PFSK-1 (cell line): ENCODE results near the gene NYAP1.

ENCODE experiments used
- FOXP2 ChIP-seq: optimal IDR thresholded peaks from 2 replicates; pipeline ENCODE3; 2011; ENCODE audit warnings: borderline replicate concordance, control low read depth, inconsistent platforms; ENCODE audit not compliant: insufficient read depth; ENCODE audit errors: extremely low read length, extremely low read depth
- POLR2AphosphoS5 ChIP-seq: IDR thresholded peaks from 2 replicates; pipeline ENCODE4 v1.6.1; 2012; ENCODE audit warnings: low read depth, mild to moderate bottlenecking, control low read depth, low read length, moderate library complexity
- SIN3A ChIP-seq: IDR thresholded peaks from 2 replicates; pipeline ENCODE4 v1.6.1; 2012; ENCODE audit warnings: mild to moderate bottlenecking, low read length, moderate library complexity, borderline replicate concordance; ENCODE audit not compliant: insufficient read depth
- TAF1 ChIP-seq: IDR thresholded peaks from 2 replicates; pipeline ENCODE4 v1.6.1; 2012; ENCODE audit warnings: low read length, control low read depth, borderline replicate concordance; ENCODE audit not compliant: insufficient read depth
- TF ChIP-seq, protein P1 (sequence below), 2 experiments: IDR thresholded peaks; 2 replicates each; pipeline versions ENCODE4 v1.6.1 to v1.8.0; 2011 to 2012; ENCODE audit warnings: low read depth in 2 of 2, low read length in 2 of 2, control low read depth in 1 of 2, inconsistent platforms in 1 of 2, mild to moderate bottlenecking in 1 of 2, moderate library complexity in 1 of 2; ENCODE audit not compliant: insufficient read depth in 1 of 2

Gene NYAP1

DNA sequence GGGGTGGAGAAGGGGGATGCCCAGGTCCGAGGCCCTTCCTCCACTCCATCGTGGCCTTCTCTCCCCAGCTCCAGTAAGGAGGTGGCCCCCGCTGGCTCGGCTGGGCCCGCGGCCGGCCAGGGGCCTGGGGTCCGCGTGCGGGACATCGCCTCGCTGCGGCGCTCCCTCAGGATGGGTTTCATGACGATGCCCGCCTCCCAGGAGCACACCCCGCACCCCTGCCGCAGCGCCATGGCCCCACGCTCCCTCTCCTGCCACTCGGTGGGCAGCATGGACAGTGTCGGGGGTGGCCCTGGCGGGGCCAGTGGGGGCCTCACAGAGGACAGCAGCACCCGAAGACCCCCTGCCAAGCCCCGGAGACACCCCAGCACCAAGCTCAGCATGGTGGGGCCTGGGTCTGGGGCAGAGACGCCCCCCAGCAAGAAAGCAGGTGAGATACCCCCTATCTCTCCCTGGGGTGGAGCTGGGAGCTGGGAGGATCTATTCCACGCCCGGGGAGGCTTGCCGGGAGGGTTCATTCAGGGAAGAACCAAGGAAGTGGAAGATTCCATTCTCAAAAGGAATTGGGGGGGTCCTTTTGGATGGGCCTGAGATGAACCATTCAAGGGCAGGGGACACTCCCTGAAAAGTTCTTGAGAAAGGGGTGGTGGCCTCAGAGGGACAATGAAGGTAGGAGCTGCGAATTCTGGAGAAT is 3.2 kb downstream of the NYAP1 start:
- TF ChIP-seq, protein P1, sequence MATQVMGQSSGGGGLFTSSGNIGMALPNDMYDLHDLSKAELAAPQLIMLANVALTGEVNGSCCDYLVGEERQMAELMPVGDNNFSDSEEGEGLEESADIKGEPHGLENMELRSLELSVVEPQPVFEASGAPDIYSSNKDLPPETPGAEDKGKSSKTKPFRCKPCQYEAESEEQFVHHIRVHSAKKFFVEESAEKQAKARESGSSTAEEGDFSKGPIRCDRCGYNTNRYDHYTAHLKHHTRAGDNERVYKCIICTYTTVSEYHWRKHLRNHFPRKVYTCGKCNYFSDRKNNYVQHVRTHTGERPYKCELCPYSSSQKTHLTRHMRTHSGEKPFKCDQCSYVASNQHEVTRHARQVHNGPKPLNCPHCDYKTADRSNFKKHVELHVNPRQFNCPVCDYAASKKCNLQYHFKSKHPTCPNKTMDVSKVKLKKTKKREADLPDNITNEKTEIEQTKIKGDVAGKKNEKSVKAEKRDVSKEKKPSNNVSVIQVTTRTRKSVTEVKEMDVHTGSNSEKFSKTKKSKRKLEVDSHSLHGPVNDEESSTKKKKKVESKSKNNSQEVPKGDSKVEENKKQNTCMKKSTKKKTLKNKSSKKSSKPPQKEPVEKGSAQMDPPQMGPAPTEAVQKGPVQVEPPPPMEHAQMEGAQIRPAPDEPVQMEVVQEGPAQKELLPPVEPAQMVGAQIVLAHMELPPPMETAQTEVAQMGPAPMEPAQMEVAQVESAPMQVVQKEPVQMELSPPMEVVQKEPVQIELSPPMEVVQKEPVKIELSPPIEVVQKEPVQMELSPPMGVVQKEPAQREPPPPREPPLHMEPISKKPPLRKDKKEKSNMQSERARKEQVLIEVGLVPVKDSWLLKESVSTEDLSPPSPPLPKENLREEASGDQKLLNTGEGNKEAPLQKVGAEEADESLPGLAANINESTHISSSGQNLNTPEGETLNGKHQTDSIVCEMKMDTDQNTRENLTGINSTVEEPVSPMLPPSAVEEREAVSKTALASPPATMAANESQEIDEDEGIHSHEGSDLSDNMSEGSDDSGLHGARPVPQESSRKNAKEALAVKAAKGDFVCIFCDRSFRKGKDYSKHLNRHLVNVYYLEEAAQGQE (IDR thresholded peaks at IDR 0.05; ENCODE audit: insufficient read depth in 1 of 2, low read depth in 2 of 2, low read length in 2 of 2): no peak
- TF ChIP-seq POLR2AphosphoS5 (no peak), FOXP2 (no peak), TAF1 (no peak), SIN3A (no peak)

DNA sequence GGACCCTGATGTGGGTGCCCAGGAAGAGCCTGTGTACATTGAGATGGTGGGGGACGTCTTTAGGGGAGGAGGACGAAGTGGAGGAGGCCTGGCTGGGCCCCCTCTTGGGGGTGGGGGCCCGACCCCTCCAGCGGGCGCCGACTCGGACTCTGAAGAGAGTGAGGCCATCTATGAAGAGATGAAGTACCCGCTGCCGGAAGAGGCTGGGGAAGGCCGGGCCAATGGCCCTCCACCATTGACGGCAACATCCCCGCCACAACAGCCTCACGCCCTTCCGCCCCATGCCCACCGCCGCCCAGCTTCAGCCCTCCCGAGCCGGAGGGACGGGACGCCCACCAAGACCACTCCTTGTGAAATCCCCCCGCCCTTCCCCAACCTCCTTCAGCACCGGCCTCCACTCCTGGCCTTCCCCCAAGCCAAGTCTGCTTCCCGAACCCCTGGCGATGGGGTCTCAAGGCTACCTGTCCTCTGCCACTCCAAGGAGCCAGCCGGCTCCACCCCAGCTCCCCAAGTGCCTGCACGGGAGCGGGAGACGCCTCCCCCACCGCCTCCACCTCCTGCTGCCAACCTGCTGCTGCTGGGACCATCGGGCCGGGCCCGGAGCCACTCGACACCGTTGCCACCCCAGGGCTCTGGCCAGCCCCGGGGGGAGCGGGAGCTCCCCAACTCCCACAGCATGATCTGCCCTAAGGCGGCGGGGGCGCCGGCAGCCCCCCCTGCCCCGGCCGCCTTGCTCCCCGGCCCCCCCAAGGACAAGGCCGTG is 4.8 kb downstream of the NYAP1 start:
- TF ChIP-seq SIN3A: no peak
- TF ChIP-seq, protein P1 (IDR thresholded peaks at IDR 0.05; ENCODE audit: insufficient read depth in 1 of 2, low read depth in 2 of 2, low read length in 2 of 2): no peak
- no peak for TF ChIP-seq POLR2AphosphoS5
- TF ChIP-seq FOXP2: no peak
- TF ChIP-seq TAF1: no peak

DNA sequence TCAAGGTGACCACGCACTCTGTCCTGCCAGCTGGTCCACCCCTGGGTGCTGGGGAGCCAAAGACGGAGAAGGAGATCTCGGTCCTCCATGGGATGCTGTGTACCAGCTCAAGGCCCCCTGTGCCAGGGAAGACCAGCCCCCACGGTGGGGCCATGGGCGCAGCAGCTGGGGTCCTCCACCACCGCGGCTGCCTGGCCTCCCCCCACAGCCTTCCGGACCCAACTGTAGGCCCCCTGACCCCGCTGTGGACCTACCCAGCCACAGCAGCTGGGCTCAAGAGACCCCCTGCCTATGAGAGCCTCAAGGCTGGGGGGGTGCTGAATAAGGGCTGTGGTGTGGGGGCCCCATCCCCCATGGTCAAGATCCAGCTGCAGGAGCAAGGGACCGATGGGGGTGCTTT is 5.4 kb downstream of the NYAP1 start:
- TF ChIP-seq POLR2AphosphoS5 (no peak), SIN3A (no peak), TAF1 (no peak), FOXP2 (no peak)
- TF ChIP-seq, protein P1 (IDR thresholded peaks at IDR 0.05; ENCODE audit: insufficient read depth in 1 of 2, low read depth in 2 of 2, low read length in 2 of 2): no peak

DNA sequence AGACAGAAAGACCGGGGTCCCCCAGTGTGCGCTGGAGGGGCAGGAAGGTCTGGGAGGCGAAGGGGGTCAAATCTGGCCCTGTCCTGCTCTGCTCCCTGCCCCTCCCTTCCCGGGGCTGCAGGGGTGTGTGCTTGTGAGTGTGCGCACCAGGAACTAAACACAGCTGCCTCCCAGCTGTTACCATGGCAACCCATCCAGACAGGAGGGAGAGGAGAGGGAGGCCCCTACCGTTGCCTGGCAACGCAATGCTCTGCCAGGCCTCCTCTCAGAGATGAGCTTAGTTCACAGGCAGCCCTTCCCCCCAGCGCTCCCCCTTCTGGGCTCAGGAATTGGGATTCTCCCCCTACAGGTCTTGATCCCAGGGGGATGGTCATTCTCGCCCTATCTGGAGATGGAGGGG is 6.1 kb downstream of the NYAP1 start:
- no peak for TF ChIP-seq TAF1
- TF ChIP-seq SIN3A: no peak
- no peak for TF ChIP-seq POLR2AphosphoS5
- peak; percentile 12 for TF ChIP-seq FOXP2
- TF ChIP-seq, protein P1 (IDR thresholded peaks at IDR 0.05; ENCODE audit: insufficient read depth in 1 of 2, low read depth in 2 of 2, low read length in 2 of 2): no peak
